SU-DHL-6 (cell line): Measurements from ENCODE around the gene DCAF8.

Source experiments
- EZH2phosphoT487 ChIP-seq: fragments of 200-600 bp; sonication (generic), shearing (Covaris generic); conservative IDR thresholded peaks from 2 replicates; pipeline ENCODE4 v1.6.1; 2018; ENCODE audit warnings: mild to moderate bottlenecking, antibody characterized with exemption, low read length, moderate library complexity, mixed read lengths
- TF ChIP-seq, protein P1 (sequence below): fragments of 200-600 bp; sonication (generic); IDR thresholded peaks from one replicate; pipeline ENCODE4 v1.5.1; 2017; ENCODE audit warnings: antibody characterized with exemption, mild to moderate bottlenecking, low read length, moderate library complexity; ENCODE audit not compliant: insufficient read depth, poor library complexity, severe bottlenecking

DNA sequence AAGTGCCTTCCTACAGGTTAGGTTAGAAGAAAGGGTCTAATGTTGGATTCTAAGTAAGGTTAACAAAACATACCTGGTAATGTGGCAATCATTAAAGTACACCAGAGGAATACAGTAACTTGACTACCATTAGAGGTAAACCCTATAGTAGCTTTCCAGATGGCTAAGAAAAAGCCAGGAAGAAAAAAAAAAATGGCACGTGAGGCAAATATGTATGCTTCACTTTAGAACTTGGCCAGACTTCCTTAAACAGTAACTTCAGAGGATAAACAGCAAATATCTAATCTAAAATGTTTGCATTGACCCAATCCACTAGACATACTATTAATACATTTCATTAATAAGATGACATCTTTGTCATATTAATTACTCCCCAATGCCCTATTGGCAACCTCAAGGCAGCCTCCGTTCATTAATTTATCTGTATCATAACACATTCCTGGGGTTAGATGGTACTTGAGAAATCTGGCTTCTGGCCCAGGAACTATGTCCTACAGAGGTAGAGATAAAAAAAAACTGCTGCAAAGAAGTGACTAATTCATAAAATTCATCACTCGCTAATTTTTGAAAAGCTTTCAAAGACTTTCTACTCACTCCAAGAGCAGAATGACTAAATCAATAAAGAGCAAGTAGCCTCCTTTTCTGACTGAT is 5.8 kb downstream of the DCAF8 start:
- TF ChIP-seq, protein P1, sequence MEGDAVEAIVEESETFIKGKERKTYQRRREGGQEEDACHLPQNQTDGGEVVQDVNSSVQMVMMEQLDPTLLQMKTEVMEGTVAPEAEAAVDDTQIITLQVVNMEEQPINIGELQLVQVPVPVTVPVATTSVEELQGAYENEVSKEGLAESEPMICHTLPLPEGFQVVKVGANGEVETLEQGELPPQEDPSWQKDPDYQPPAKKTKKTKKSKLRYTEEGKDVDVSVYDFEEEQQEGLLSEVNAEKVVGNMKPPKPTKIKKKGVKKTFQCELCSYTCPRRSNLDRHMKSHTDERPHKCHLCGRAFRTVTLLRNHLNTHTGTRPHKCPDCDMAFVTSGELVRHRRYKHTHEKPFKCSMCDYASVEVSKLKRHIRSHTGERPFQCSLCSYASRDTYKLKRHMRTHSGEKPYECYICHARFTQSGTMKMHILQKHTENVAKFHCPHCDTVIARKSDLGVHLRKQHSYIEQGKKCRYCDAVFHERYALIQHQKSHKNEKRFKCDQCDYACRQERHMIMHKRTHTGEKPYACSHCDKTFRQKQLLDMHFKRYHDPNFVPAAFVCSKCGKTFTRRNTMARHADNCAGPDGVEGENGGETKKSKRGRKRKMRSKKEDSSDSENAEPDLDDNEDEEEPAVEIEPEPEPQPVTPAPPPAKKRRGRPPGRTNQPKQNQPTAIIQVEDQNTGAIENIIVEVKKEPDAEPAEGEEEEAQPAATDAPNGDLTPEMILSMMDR: no peak
- no peak for TF ChIP-seq EZH2phosphoT487
